Subcutaneous abdominal adipose tissue (tissue), 5 donors: ENCODE measurements around the gene HIF3A.
"Not testable (repeated sequence)": the region's sequence is repeated elsewhere in the genome, so short reads cannot be mapped to it uniquely, and the experiment has no call there.

Experiments used
- H3K27ac ChIP-seq: one replicate; pipeline ENCODE4 v1.7.0; 2013; ENCODE audit warnings: low read depth, mild to moderate bottlenecking, inconsistent platforms, low read length, moderate library complexity
- H3K27me3 ChIP-seq, 5 donors: one replicate each; pipeline ENCODE4 v1.7.0; 2013; ENCODE audit warnings: low read length in 5 of 5, inconsistent platforms in 1 of 5; ENCODE audit not compliant: control insufficient read depth in 5 of 5, insufficient read depth in 4 of 5
- H3K36me3 ChIP-seq, 5 donors: one replicate each; pipeline ENCODE4 v1.7.0; 2013; ENCODE audit warnings: low read length in 5 of 5; ENCODE audit not compliant: control insufficient read depth in 5 of 5, insufficient read depth in 5 of 5
- H3K4me1 ChIP-seq, 5 donors: one replicate each; pipeline ENCODE4 v1.7.0; 2013; ENCODE audit warnings: low read length in 5 of 5, mild to moderate bottlenecking in 3 of 5, moderate library complexity in 1 of 5; ENCODE audit not compliant: control insufficient read depth in 5 of 5, insufficient read depth in 5 of 5
- H3K4me3 ChIP-seq, 5 donors: one replicate each; pipeline ENCODE4 v1.7.0; 2013; ENCODE audit warnings: low read length in 5 of 5, low read depth in 1 of 5
- H3K9ac ChIP-seq, 5 donors: one replicate each; pipeline ENCODE4 v1.7.0; 2013; ENCODE audit warnings: low read length in 5 of 5, mild to moderate bottlenecking in 4 of 5, moderate library complexity in 3 of 5
- H3K9me3 ChIP-seq, 5 donors: one replicate each; pipeline ENCODE4 v1.7.0; 2013; ENCODE audit warnings: low read length in 5 of 5; ENCODE audit not compliant: control insufficient read depth in 5 of 5
- donor health status: healthy.
- donor health status: healthy.
- donor health status: healthy.
- donor health status: healthy.
- donor health status: healthy.

Gene HIF3A

DNA sequence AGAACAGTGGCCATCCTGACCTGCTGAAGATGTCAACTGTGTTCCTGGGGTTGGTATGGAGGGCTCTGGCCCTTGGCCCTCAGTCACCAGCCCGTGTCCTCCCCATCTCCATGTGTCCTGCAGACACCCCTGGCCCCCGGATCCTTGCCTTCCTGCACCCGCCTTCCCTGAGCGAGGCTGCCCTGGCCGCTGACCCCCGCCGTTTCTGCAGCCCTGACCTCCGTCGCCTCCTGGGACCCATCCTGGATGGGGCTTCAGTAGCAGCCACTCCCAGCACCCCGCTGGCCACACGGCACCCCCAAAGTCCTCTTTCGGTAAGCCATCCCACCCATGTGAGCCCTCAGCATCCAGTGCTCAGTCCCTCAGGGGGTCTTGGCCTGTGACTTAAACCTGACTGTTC lies 24.8 kb downstream of the HIF3A start:
- no peak overlapping the region for H3K4me3 ChIP-seq
- no peak overlapping the region for H3K9ac ChIP-seq
- H3K36me3 ChIP-seq, result peaks cover 0 to 55% (median 37%) of the 10 kb centered on the region in 5 donors
- no peaks in the 10 kb centered on the region for H3K4me1 ChIP-seq
- no peak overlapping the region for H3K27ac ChIP-seq
- H3K27me3 ChIP-seq, result no peaks in the 10 kb centered on the region
- H3K9me3 ChIP-seq, result peaks cover 0 to 9% (median 5%) of the 10 kb centered on the region in 5 donors

DNA sequence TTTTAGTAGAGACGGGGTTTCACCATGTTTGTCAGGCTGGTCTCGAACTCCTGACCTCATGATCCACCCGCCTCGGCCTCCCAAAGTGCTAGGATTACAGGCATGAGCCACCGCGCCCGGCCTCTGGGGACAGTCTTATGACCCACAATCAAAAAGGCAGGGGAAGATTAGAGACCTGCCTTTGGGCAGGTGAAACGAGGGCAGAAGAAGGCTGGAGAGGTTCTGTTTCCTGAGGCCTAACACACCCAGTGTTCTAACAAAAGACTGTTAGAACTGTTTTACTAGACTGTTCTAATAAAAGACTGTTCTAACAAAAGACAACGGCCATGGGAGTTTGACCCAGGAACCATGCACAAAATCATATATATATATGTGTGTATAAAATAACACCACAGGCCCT lies 26.4 kb downstream of the HIF3A start:
- H3K9me3 ChIP-seq, result peaks cover 0 to 22% (median 14%) of the 10 kb centered on the region in 5 donors
- H3K4me3 ChIP-seq, H3K9ac ChIP-seq, H3K4me1 ChIP-seq, H3K27ac ChIP-seq, H3K27me3 ChIP-seq: not testable (repeated sequence)
- H3K36me3 ChIP-seq, result peaks cover 0 to 59% (median 45%) of the 10 kb centered on the region in 5 donors

- H3K4me3 ChIP-seq, result no peak overlapping the region
- H3K4me1 ChIP-seq, result no peaks in the 10 kb centered on the region
- H3K36me3 ChIP-seq, result peaks cover 0 to 64% (median 51%) of the 10 kb centered on the region in 5 donors
- peaks cover 0 to 24% (median 14%) of the 10 kb centered on the region in 5 donors for H3K9me3 ChIP-seq
- H3K27me3 ChIP-seq, result no peaks in the 10 kb centered on the region
- H3K9ac ChIP-seq, result no peak overlapping the region
- no peak overlapping the region for H3K27ac ChIP-seq
Measured at GRCh38 chr19:46324277-46324676, 27.4 kb downstream of the HIF3A start.

DNA sequence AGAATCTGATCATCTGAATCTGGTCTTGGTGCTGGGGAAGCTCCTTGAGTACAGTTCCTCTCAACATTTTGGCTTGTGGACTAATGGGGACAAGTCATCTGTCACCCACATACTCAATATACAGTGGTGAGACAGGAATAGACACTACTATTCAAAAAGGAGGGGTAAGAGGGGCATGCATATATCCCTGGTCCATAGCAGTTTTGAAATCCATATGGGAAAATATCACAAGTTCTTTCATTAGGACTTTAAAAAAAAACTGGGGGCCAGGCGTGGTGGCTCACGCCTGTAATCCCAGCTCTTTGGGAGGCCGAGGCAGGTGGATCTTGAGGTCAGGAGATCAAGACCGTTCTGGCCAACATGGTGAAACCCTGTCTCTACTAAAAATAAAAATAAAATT lies 29.8 kb downstream of the HIF3A start:
- no peak overlapping the region for H3K27ac ChIP-seq
- H3K27me3 ChIP-seq, result no peaks in the 10 kb centered on the region
- no peak overlapping the region for H3K9ac ChIP-seq
- H3K36me3 ChIP-seq, result peaks cover 0 to 69% (median 51%) of the 10 kb centered on the region in 5 donors
- no peaks in the 10 kb centered on the region for H3K4me1 ChIP-seq
- H3K9me3 ChIP-seq, result peaks cover 0 to 24% (median 14%) of the 10 kb centered on the region in 5 donors
- no peak overlapping the region for H3K4me3 ChIP-seq

- Histone ChIP-seq H3K27ac (no peak overlapping the region), H3K4me3 (peak overlapping the region in 1 of 5 donors; percentile 30), H3K9me3 (peaks cover 0 to 24% (median 14%) of the 10 kb centered on the region in 5 donors), H3K36me3 (peaks cover 0 to 65% (median 49%) of the 10 kb centered on the region in 5 donors), H3K9ac (no peak overlapping the region), H3K27me3 (no peaks in the 10 kb centered on the region), H3K4me1 (no peaks in the 10 kb centered on the region)
Measured at GRCh38 chr19:46328079-46328478, 31.2 kb downstream of the HIF3A start.

DNA sequence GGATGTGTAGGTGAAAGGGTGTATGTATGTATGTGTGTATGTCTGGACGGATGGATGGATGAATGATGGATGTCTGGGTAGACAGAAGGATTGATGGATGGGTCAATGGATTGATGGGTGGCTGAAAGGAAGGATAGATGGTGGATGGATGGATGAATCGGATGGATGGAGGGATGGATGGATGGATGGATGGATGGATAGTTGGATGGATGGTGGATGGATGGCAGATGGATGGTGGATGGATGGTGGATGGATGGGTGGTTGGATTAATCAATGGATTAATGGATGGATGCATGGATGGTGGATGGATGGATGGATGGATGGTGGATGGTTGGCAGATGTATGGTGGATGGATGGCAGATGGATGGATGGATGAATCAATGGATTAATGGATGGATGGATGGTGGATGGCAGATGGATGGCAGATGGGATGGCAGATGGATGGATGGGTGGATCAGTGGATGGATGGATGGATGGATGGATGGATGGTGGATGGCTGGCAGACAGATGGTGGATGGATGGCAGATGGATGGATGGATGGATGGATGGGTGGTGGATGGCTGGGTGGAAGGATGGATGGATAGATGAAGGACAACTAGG lies 33.6 kb downstream of the HIF3A start:
- Histone ChIP-seq H3K9me3 (peaks cover 0 to 24% (median 14%) of the 10 kb centered on the region in 5 donors), H3K27me3 (no peaks in the 10 kb centered on the region), H3K27ac (no peak overlapping the region), H3K9ac (no peak overlapping the region), H3K4me1 (no peaks in the 10 kb centered on the region), H3K36me3 (peaks cover 0 to 56% (median 40%) of the 10 kb centered on the region in 5 donors), H3K4me3 (no peak overlapping the region)

GRCh38 chr19:46337487-46337886 lies 40.6 kb downstream of the HIF3A start:
- Histone ChIP-seq H3K4me3 (no peak overlapping the region), H3K27ac (no peak overlapping the region), H3K4me1 (no peaks in the 10 kb centered on the region), H3K36me3 (peaks cover 0 to 31% (median 24%) of the 10 kb centered on the region in 5 donors), H3K9me3 (no peaks in the 10 kb centered on the region), H3K27me3 (no peaks in the 10 kb centered on the region), H3K9ac (no peak overlapping the region)

GRCh38 chr19:46339446-46339845 lies 42.6 kb downstream of the HIF3A start:
- no peak overlapping the region for H3K9ac ChIP-seq
- no peaks in the 10 kb centered on the region for H3K27me3 ChIP-seq
- H3K27ac ChIP-seq, result no peak overlapping the region
- H3K9me3 ChIP-seq, result no peaks in the 10 kb centered on the region
- no peaks in the 10 kb centered on the region for H3K4me1 ChIP-seq
- H3K4me3 ChIP-seq, result no peak overlapping the region
- peaks cover 0 to 27% (median 21%) of the 10 kb centered on the region in 5 donors for H3K36me3 ChIP-seq

DNA sequence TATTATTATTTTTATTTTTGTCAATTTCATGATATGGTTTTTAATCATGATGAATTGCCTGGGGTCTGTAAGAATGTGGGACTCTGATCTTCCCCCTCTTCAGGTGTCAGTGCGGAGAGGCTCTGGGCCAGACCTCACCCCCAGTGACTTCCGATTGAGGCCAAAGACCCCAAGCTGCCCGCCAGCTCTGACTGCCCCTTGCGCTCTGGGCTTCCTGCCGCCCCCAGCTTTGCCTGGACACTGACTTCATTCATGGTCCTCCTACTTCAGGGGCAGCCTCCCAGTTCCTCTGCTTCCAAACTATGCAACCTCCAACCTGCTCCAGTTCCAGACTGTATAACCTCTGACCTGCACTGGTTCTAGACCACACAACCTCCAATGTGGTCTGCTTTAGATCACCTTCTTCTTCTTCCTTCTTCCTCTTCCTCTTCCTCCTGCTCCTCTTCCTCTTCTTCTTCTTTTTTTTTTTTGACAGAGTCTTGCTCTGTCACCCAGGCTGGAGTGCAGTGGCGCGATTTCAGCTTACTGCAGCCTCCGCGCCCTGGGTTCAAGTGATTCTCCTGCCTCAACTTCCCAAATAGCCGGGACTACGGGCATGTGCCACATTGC lies 43.3 kb downstream of the HIF3A start:
- Histone ChIP-seq H3K4me1 (no peaks in the 10 kb centered on the region), H3K4me3 (no peak overlapping the region), H3K27me3 (no peaks in the 10 kb centered on the region), H3K27ac (no peak overlapping the region), H3K36me3 (peaks cover 0 to 27% (median 18%) of the 10 kb centered on the region in 5 donors), H3K9ac (no peak overlapping the region), H3K9me3 (no peaks in the 10 kb centered on the region)

DNA sequence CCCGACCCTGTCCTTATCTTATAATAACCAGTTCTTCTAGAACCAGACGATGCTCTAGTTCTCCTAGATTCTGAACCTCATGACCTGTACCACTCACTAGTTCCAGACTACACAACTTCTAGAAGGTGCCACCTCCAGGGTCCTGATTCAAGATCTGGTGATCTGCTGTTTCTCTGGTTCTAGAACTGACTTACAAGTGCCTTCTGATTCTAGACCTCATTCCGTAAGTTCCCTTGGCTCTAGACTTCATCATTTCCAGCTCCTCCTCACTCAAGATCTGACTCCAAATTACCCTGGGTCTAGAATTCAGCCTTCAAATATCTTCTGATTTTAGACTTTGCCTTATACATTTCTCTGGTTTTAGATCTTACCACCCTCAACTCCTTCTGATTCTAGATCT lies 45.1 kb downstream of the HIF3A start:
- no peaks in the 10 kb centered on the region for H3K9me3 ChIP-seq
- peaks cover 0 to 26% (median 18%) of the 10 kb centered on the region in 5 donors for H3K36me3 ChIP-seq
- peaks cover 0 to 6% (median 5%) of the 10 kb centered on the region in 5 donors for H3K4me1 ChIP-seq
- no peak overlapping the region for H3K9ac ChIP-seq
- no peak overlapping the region for H3K27ac ChIP-seq
- H3K4me3 ChIP-seq, result no peak overlapping the region
- H3K27me3 ChIP-seq, result no peaks in the 10 kb centered on the region
